Mesendoderm (in vitro differentiated cells): ENCODE results near the gene COL6A3.

Source experiments
- DNase-seq: peaks from one replicate; pipeline ENCODE4 v3.0.0; 2013
- H2AK5ac ChIP-seq: 2 replicates; pipeline ENCODE4 v1.6.1; 2013; ENCODE audit warnings: low read length, inconsistent platforms
- H2BK120ac ChIP-seq: 2 replicates; pipeline ENCODE4 v1.6.1; 2013; ENCODE audit warnings: low read depth, mild to moderate bottlenecking, low read length, moderate library complexity, mixed read lengths
- H2BK15ac ChIP-seq: replicated peaks from 2 replicates; pipeline ENCODE4 v1.6.1; 2013; ENCODE audit warnings: low read depth, mild to moderate bottlenecking, moderate library complexity
- H2BK5ac ChIP-seq: 2 replicates; pipeline ENCODE4 v1.6.1; 2013; ENCODE audit warnings: low read length, inconsistent platforms
- H3K18ac ChIP-seq: 2 replicates; pipeline ENCODE4 v1.6.1; 2013; ENCODE audit warnings: mild to moderate bottlenecking, low read length, mixed read lengths
- H3K23ac ChIP-seq: one replicate; pipeline ENCODE4 v1.6.1; 2013; ENCODE audit warnings: low read length
- H3K27ac ChIP-seq: 2 replicates; pipeline ENCODE4 v1.5.1; 2013; ENCODE audit warnings: low read depth, mild to moderate bottlenecking, inconsistent platforms, low read length, moderate library complexity
- H3K27me3 ChIP-seq: 2 replicates; pipeline ENCODE4 v1.6.1; 2013; ENCODE audit warnings: low read length, control low read depth, mild to moderate bottlenecking, inconsistent platforms; ENCODE audit not compliant: insufficient read depth, poor library complexity
- H3K36me3 ChIP-seq: 2 replicates; pipeline ENCODE4 v1.6.1; 2013; ENCODE audit warnings: low read length, inconsistent platforms; ENCODE audit not compliant: control insufficient read depth, insufficient read depth
- H3K4ac ChIP-seq: one replicate; pipeline ENCODE4 v1.6.1; 2013; ENCODE audit warnings: low read depth, mild to moderate bottlenecking, low read length, moderate library complexity
- H3K4me1 ChIP-seq: 2 replicates; pipeline ENCODE4 v1.6.1; 2013; ENCODE audit warnings: low read depth, low read length, inconsistent platforms; ENCODE audit not compliant: control insufficient read depth
- H3K4me2 ChIP-seq: 2 replicates; pipeline ENCODE4 v1.6.1; 2013; ENCODE audit warnings: low read length
- H3K4me3 ChIP-seq: 2 replicates; pipeline ENCODE4 v1.5.1; 2013; ENCODE audit warnings: mild to moderate bottlenecking, low read length
- H3K56ac ChIP-seq: one replicate; pipeline ENCODE4 v1.6.1; 2013; ENCODE audit warnings: low read length
- H3K79me1 ChIP-seq: 2 replicates; pipeline ENCODE4 v1.6.1; 2013; ENCODE audit warnings: low read length, inconsistent platforms
- H3K79me2 ChIP-seq: 2 replicates; pipeline ENCODE4 v1.6.1; 2013; ENCODE audit warnings: mild to moderate bottlenecking, low read length; ENCODE audit not compliant: control insufficient read depth, insufficient read depth
- H3K9ac ChIP-seq: 2 replicates; pipeline ENCODE4 v1.6.1; 2013; ENCODE audit warnings: low read length, inconsistent platforms
- H4K5ac ChIP-seq: one replicate; pipeline ENCODE4 v1.6.1; 2013; ENCODE audit warnings: low read length
- H4K8ac ChIP-seq: one replicate; pipeline ENCODE4 v1.6.1; 2013; ENCODE audit warnings: low read depth, mild to moderate bottlenecking, control low read depth, low read length, moderate library complexity
- WGBS: extraction: QIAGEN DNeasy Blood & Tissue Kit; methylation state at CpG from one replicate; pipeline ENCODE4 v1.1.7; 2013; ENCODE audit warnings: low lambda C conversion rate, missing lambda C conversion rate; ENCODE audit not compliant: insufficient coverage; ENCODE audit errors: extremely low coverage; 5-methylcytosine and 5-hydroxymethylcytosine counted together

The COL6A3 gene

DNA sequence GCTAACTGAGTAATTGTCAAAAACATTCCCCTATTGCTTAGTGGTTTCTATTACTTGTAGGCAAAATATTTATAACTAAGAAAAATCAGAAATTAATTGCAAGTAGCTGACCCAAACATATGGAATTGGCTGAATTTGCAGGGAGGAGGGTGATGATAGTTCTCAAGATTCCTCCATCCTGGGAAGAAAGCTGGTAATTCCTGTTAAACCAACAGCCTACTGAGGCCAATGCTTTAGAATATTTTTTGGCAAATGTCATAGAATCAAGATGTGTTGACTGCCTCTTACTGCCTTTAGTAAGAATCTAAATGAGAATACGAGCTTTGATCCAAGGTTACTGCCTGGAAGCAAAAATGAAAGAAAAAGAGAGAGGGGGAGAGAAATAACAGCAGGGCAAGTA is 120.0 kb downstream of the COL6A3 start:
- Histone ChIP-seq H2BK120ac (no peak overlapping the region), H3K9ac (no peak overlapping the region), H2BK5ac (no peak overlapping the region), H3K18ac (no peak overlapping the region), H2AK5ac (no peak overlapping the region), H3K4me1 (no peaks in the 10 kb centered on the region), H3K27ac (no peak overlapping the region), H4K8ac (no peak overlapping the region), H3K23ac (no peak overlapping the region), H3K79me1 (no peaks in the 10 kb centered on the region), H3K36me3 (no peaks in the 10 kb centered on the region), H3K4me3 (no peak overlapping the region), H3K4ac (no peak overlapping the region), H3K79me2 (no peaks in the 10 kb centered on the region), H3K56ac (no peak overlapping the region), H2BK15ac (no peak overlapping the region), H3K27me3 (no peaks in the 10 kb centered on the region), H4K5ac (no peak overlapping the region), H3K4me2 (no peak overlapping the region)
- WGBS = no CpG with 5 or more reads among the region's 1 CpG
- no peak for DNase-seq

DNA sequence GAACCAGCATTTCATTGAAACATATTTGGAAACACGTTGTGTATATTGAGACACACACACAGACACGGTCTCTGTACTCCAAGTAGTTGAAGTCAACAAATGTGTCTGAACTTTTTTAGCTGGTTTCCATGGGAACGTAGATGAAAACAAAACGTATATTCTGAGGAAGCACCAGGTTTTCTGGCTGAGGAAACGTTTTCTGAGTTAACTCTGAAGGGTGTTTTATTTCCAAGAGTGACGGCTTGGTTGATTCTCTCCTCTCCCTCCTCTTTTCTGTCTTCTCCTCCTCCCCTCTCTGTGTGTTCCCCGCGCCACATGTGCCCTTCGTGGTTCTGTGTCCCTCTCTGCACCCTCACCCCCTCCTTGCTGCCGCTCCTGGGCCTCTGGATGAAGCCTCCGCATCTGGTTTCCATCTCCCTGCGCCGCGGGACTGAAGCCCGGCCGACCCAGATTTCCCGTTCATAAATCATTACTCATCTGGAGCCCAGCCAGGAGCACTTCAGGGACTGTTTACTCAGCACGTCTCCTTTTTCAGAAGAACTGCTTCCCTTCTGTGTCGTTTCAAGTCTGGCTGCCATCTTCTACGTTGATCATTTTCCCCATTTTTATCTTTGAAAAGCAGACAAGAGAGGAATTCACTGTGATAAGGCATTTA is 122.7 kb downstream of the COL6A3 start:
- Histone ChIP-seq H3K79me2 (no peaks in the 10 kb centered on the region), H3K36me3 (no peaks in the 10 kb centered on the region), H3K18ac (no peak overlapping the region), H3K4me3 (no peak overlapping the region), H3K9ac (no peak overlapping the region), H3K79me1 (no peaks in the 10 kb centered on the region), H2BK5ac (no peak overlapping the region), H3K4me1 (no peaks in the 10 kb centered on the region), H3K4ac (no peak overlapping the region), H4K5ac (no peak overlapping the region), H2BK15ac (no peak overlapping the region), H4K8ac (no peak overlapping the region), H3K56ac (no peak overlapping the region), H3K27me3 (no peaks in the 10 kb centered on the region), H3K4me2 (no peak overlapping the region), H3K27ac (no peak overlapping the region), H2AK5ac (no peak overlapping the region), H2BK120ac (no peak overlapping the region), H3K23ac (no peak overlapping the region)
- no CpG with 5 or more reads among the region's 20 CpGs for WGBS
- DNase-seq = peak; percentile 45

DNA sequence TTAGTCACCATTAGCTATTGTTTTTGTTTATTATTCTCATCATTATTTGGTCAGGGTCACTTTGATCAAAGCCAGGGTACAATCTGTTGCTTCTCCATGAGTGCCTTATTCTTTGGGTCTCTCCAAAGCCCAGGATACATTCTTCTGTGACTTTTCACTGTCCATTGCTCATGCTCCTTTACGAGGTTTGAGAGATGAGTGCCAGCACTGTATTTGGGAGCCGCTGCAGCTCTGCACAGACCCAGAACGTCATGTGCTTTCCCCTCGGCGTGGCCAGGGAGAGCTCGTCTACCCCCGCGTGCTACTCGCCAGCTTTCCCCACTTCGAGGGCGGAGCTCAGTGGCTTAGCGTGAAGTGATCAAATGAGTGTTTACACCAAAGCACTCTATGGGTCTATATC is 123.7 kb downstream of the COL6A3 start:
- no peak overlapping the region for H3K4ac ChIP-seq
- H3K27ac ChIP-seq = no peak overlapping the region

DNA sequence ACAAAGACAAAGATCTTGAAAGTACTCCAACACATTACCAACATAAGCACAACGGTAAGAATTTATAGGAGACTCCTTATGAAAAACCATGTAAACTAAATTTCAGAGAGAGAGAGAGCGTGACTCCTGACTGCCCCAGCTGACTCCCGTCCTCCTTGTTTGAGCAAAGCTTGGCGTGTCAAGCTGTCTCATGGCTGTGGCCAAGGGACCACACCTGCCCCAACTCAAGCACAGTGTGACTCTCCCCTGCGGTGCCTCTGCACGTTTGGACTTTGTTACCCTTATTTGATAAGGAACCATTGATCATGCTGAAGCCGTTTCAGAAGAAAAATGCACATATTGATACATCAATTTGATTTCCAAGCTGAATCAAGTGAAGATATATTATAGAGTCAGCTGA is 124.8 kb downstream of the COL6A3 start:
- Histone ChIP-seq H3K18ac (no peak overlapping the region), H3K4me1 (no peaks in the 10 kb centered on the region), H4K5ac (no peak overlapping the region), H3K4ac (no peak overlapping the region), H3K27me3 (no peaks in the 10 kb centered on the region), H3K4me3 (no peak overlapping the region), H3K4me2 (no peak overlapping the region), H2BK120ac (no peak overlapping the region), H2AK5ac (no peak overlapping the region), H2BK5ac (no peak overlapping the region), H3K79me2 (no peaks in the 10 kb centered on the region), H2BK15ac (no peak overlapping the region), H3K79me1 (no peaks in the 10 kb centered on the region), H3K27ac (no peak overlapping the region), H3K36me3 (no peaks in the 10 kb centered on the region), H3K56ac (no peak overlapping the region), H4K8ac (no peak overlapping the region), H3K23ac (no peak overlapping the region), H3K9ac (no peak overlapping the region)
- WGBS = no CpG with 5 or more reads among the region's 7 CpGs
- no peak for DNase-seq

More for the DNA sequence above, 123.7 kb downstream of the COL6A3 start:
- no peak overlapping the region for H3K9ac ChIP-seq
- no peaks in the 10 kb centered on the region for H3K27me3 ChIP-seq
- no peaks in the 10 kb centered on the region for H3K4me1 ChIP-seq
- no peaks in the 10 kb centered on the region for H3K36me3 ChIP-seq
- no peak overlapping the region for H3K4me3 ChIP-seq
- no peak overlapping the region for H3K4me2 ChIP-seq
- H2BK5ac ChIP-seq = no peak overlapping the region
- no peaks in the 10 kb centered on the region for H3K79me2 ChIP-seq
- no peak overlapping the region for H4K5ac ChIP-seq
- no peak overlapping the region for H2BK120ac ChIP-seq
- H3K23ac ChIP-seq = no peak overlapping the region
- H2BK15ac ChIP-seq = no peak overlapping the region
- H4K8ac ChIP-seq = no peak overlapping the region
- H3K79me1 ChIP-seq = no peaks in the 10 kb centered on the region
- H2AK5ac ChIP-seq = no peak overlapping the region
- no peak overlapping the region for H3K18ac ChIP-seq
- no peak overlapping the region for H3K56ac ChIP-seq
- WGBS = no CpG with 5 or more reads among the region's 12 CpGs
- no peak for DNase-seq

DNA sequence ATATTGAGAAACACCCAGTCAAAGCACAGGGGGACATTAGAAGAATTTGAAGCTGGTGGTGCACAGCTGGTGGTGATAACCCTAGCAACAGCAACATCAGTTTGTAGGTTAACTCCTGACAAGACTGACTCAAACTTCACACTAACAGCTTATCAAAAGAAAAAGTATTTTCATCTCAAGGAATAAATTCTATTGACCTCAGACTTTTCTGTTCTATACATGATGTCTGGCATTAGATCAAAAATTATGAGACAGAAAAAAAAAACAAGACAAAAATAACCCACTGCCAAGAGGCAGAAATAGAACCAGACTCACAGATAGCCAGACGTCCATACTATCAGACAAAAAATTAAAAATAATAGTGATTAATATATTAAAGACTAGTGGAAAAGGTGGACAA is 126.1 kb downstream of the COL6A3 start:
- Histone ChIP-seq H4K5ac (no peak overlapping the region), H2AK5ac (no peak overlapping the region), H3K4ac (no peak overlapping the region), H2BK5ac (no peak overlapping the region), H2BK120ac (no peak overlapping the region), H3K4me2 (no peak overlapping the region), H3K27ac (no peak overlapping the region), H3K18ac (no peak overlapping the region), H3K4me1 (no peaks in the 10 kb centered on the region), H4K8ac (no peak overlapping the region), H3K79me2 (no peaks in the 10 kb centered on the region), H3K27me3 (no peaks in the 10 kb centered on the region), H2BK15ac (no peak overlapping the region), H3K56ac (no peak overlapping the region), H3K36me3 (no peaks in the 10 kb centered on the region), H3K9ac (no peak overlapping the region), H3K79me1 (no peaks in the 10 kb centered on the region), H3K23ac (no peak overlapping the region), H3K4me3 (no peak overlapping the region)
- no CpG with 5 or more reads among the region's 1 CpG for WGBS
- DNase-seq = no peak
